Activated CD4-positive, alpha-beta T cell treated with anti-CD3 and anti-CD28 coated beads for 48 hours (primary cell): ENCODE data around the gene DNAJC1.
"Not testable (repeated sequence)": the region's sequence is repeated elsewhere in the genome, so short reads cannot be mapped to it uniquely, and the experiment has no call there.

ENCODE experiments used
- DNase-seq: peaks from one replicate; pipeline ENCODE4 v3.0.0-alpha.2; 2020

The DNAJC1 gene

GRCh38 chr10:21822273-21822672, 181.3 kb downstream of the DNAJC1 start:
- not testable (repeated sequence) for DNase-seq

- no peak for DNase-seq
Measured at GRCh38 chr10:21820952-21821351, 182.6 kb downstream of the DNAJC1 start.

GRCh38 chr10:21818416-21818815, 185.1 kb downstream of the DNAJC1 start:
- not testable (repeated sequence) for DNase-seq

- no peak for DNase-seq
Measured at GRCh38 chr10:21814866-21815265, 188.7 kb downstream of the DNAJC1 start.

GRCh38 chr10:21813946-21814345, 189.6 kb downstream of the DNAJC1 start:
- no peak for DNase-seq

GRCh38 chr10:21811245-21811585, 192.3 kb downstream of the DNAJC1 start:
- DNase-seq, result no peak

- no peak for DNase-seq
Measured at GRCh38 chr10:21810582-21811244, 192.8 kb downstream of the DNAJC1 start.

GRCh38 chr10:21808550-21808949, 195.0 kb downstream of the DNAJC1 start:
- no peak for DNase-seq

- no peak for DNase-seq
Measured at GRCh38 chr10:21807180-21807579, 196.3 kb downstream of the DNAJC1 start.

GRCh38 chr10:21803374-21803773, 200.2 kb downstream of the DNAJC1 start:
- no peak for DNase-seq

- no peak for DNase-seq
Measured at GRCh38 chr10:21801609-21802008, 201.9 kb downstream of the DNAJC1 start.

- no peak for DNase-seq
Measured at GRCh38 chr10:21797984-21798765, 205.4 kb downstream of the DNAJC1 start.

- no peak for DNase-seq
Measured at GRCh38 chr10:21797533-21797932, 206.0 kb downstream of the DNAJC1 start.

GRCh38 chr10:21791276-21791675, 212.3 kb downstream of the DNAJC1 start:
- DNase-seq, result no peak

- DNase-seq, result no peak
Measured at GRCh38 chr10:21776883-21777282, 226.6 kb downstream of the DNAJC1 start.

GRCh38 chr10:21771219-21771618, 232.3 kb downstream of the DNAJC1 start:
- no peak for DNase-seq

GRCh38 chr10:21769041-21769440, 234.5 kb downstream of the DNAJC1 start:
- DNase-seq, result no peak

- no peak for DNase-seq
Measured at GRCh38 chr10:21764466-21765189, 238.9 kb downstream of the DNAJC1 start.

- DNase-seq, result no peak
Measured at GRCh38 chr10:21760332-21760731, 243.2 kb downstream of the DNAJC1 start.

- no peak for DNase-seq
Measured at GRCh38 chr10:21759232-21759631, 244.3 kb downstream of the DNAJC1 start.

GRCh38 chr10:21758696-21759095, 244.8 kb downstream of the DNAJC1 start:
- DNase-seq, result no peak

GRCh38 chr10:21758239-21758638, 245.3 kb downstream of the DNAJC1 start:
- DNase-seq, result no peak

- DNase-seq, result no peak
Measured at GRCh38 chr10:21757185-21757901, 246.2 kb downstream of the DNAJC1 start.
